HUES6 (cell line): ENCODE results near the gene PNISR.
"Not testable (repeated sequence)": the region's sequence is repeated elsewhere in the genome, so short reads cannot be mapped to it uniquely, and the experiment has no call there.

Experiments
- H3K27ac ChIP-seq: 2 replicates; pipeline ENCODE4 v1.7.0; 2013; ENCODE audit warnings: low read depth, mild to moderate bottlenecking, low read length, inconsistent platforms
- H3K27me3 ChIP-seq: 2 replicates; pipeline ENCODE4 v1.6.1; 2013; ENCODE audit warnings: low read length; ENCODE audit not compliant: control insufficient read depth, insufficient read depth
- H3K36me3 ChIP-seq: 2 replicates; pipeline ENCODE4 v1.6.1; 2013; ENCODE audit warnings: low read length; ENCODE audit not compliant: control insufficient read depth, insufficient read depth
- H3K4me1 ChIP-seq: 2 replicates; pipeline ENCODE4 v1.6.1; 2013; ENCODE audit warnings: low read length; ENCODE audit not compliant: control insufficient read depth, insufficient read depth
- H3K4me3 ChIP-seq: 2 replicates; pipeline ENCODE4 v1.5.1; 2013; ENCODE audit warnings: low read depth, low read length
- H3K9ac ChIP-seq: one replicate; pipeline ENCODE4 v1.6.1; 2013; ENCODE audit warnings: mild to moderate bottlenecking, low read length
- H3K9me3 ChIP-seq: 2 replicates; pipeline ENCODE4 v1.6.1; 2013; ENCODE audit warnings: low read depth, low read length; ENCODE audit not compliant: control insufficient read depth, insufficient read depth

PNISR gene

GRCh38 chr6:99424761-99425646 is at the start of gene PNISR:
TSS of gene PNISR (minus strand) at chr6:99425308. CDS start at chr6:99414659, 10,649 bp downstream.
- no peaks in the 10 kb centered on the region for H3K27me3 ChIP-seq
- H3K27ac ChIP-seq = peak within 1 kb of the TSS; percentile 99
- peaks cover 21% of the 10 kb centered on the region for H3K36me3 ChIP-seq
- peaks cover 31% of the 10 kb centered on the region for H3K4me1 ChIP-seq
- H3K9me3 ChIP-seq = no peaks in the 10 kb centered on the region
- peak within 1 kb of the TSS; percentile 97 for H3K9ac ChIP-seq
- H3K4me3 ChIP-seq = peak within 1 kb of the TSS; percentile 98

- no peaks in the 10 kb centered on the region for H3K4me1 ChIP-seq
- no peak overlapping the region for H3K4me3 ChIP-seq
- H3K9me3 ChIP-seq = no peaks in the 10 kb centered on the region
- H3K27ac ChIP-seq = no peak overlapping the region
- peaks cover 48% of the 10 kb centered on the region for H3K36me3 ChIP-seq
- no peak overlapping the region for H3K9ac ChIP-seq
- no peaks in the 10 kb centered on the region for H3K27me3 ChIP-seq
These were observed 48.6 kb upstream of the PNISR start for GRCh38 chr6:99473730-99474129.

DNA sequence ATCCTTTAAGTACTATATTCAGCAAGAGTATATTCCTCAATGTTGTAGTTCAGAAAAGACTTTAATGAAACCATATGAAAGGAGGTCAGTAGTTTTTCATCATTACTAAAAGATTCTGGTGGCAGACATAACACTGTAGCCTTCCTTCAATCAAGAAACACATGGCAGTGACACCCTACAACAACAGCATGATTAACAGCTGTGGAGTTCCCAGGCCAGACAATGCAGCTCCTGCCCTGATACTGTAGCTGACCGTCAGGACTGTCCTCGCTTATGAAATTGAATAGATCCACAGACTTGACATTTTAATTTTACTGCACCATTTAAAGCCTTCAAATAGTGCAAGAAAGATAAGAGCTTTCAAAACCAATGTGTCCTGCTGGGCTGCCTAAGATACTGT is 46.5 kb upstream of the PNISR start:
- no peaks in the 10 kb centered on the region for H3K9me3 ChIP-seq
- no peaks in the 10 kb centered on the region for H3K27me3 ChIP-seq
- peaks cover 38% of the 10 kb centered on the region for H3K36me3 ChIP-seq

GRCh38 chr6:99467509-99468106 is 42.5 kb upstream of the PNISR start:
- Histone ChIP-seq H3K9ac (no peak overlapping the region), H3K27ac (no peak overlapping the region), H3K27me3 (no peaks in the 10 kb centered on the region), H3K36me3 (peaks cover 25% of the 10 kb centered on the region), H3K4me3 (no peak overlapping the region), H3K4me1 (no peaks in the 10 kb centered on the region), H3K9me3 (no peaks in the 10 kb centered on the region)

More for the DNA sequence above, 46.5 kb upstream of the PNISR start:
- no peaks in the 10 kb centered on the region for H3K4me1 ChIP-seq
- H3K9ac ChIP-seq = no peak overlapping the region
- no peak overlapping the region for H3K27ac ChIP-seq
- H3K4me3 ChIP-seq = no peak overlapping the region

DNA sequence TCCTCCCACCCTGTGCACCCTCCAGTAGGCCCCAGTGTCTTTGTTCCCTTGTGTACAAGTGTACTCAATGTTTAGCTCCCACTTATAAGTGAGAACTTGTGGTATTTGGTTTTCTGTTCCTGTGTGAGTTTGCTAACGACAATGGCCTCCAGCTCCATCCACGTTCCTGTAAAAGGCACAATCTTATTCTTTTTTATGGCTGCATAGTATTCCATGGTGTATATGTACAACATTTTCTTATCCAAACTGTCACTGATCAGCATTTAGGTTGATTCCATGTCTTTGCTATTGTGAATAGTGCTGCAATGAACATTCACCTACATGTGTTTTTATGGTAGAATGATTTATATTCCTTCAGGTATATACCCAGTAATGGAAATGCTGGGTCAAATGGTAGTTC is 34.0 kb upstream of the PNISR start:
- H3K9me3 ChIP-seq, H3K4me3 ChIP-seq, H3K27me3 ChIP-seq, H3K9ac ChIP-seq, H3K27ac ChIP-seq, H3K4me1 ChIP-seq: not testable (repeated sequence)
- H3K36me3 ChIP-seq = peaks cover 41% of the 10 kb centered on the region

DNA sequence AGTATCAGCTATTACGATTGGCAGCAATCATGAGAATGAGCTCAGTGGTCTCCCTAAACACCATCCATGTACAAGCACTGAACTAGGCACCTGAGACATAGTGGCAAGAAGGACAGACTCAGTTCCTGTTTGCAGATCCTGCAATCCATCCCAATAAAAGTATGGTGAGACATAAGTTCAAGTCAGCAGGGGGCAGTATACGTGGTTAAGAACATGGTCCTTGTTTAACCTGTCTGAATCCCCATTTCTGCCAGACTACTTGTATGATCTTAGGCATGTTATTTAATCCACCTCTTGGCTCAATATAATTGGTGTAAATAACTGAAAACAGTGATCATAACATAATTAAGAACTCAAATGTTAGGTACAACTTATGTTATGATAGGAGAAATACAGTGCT is 33.2 kb upstream of the PNISR start:
- H3K4me3 ChIP-seq = no peak overlapping the region
- H3K9me3 ChIP-seq = peaks cover 6% of the 10 kb centered on the region; the same call in 1 of the 2 replicates
- no peak overlapping the region for H3K27ac ChIP-seq
- H3K4me1 ChIP-seq = no peaks in the 10 kb centered on the region
- H3K9ac ChIP-seq = no peak overlapping the region
- H3K27me3 ChIP-seq = no peaks in the 10 kb centered on the region
- peaks cover 41% of the 10 kb centered on the region for H3K36me3 ChIP-seq

GRCh38 chr6:99446076-99446475 is 21.0 kb upstream of the PNISR start:
- Histone ChIP-seq H3K27ac (no peak overlapping the region), H3K9ac (no peak overlapping the region), H3K4me1 (no peaks in the 10 kb centered on the region), H3K36me3 (peaks cover 17% of the 10 kb centered on the region), H3K4me3 (no peak overlapping the region), H3K27me3 (no peaks in the 10 kb centered on the region), H3K9me3 (no peaks in the 10 kb centered on the region)

- Histone ChIP-seq H3K4me3 (no peak overlapping the region), H3K9ac (no peak overlapping the region), H3K27me3 (no peaks in the 10 kb centered on the region), H3K4me1 (no peaks in the 10 kb centered on the region), H3K27ac (no peak overlapping the region), H3K36me3 (peaks cover 13% of the 10 kb centered on the region), H3K9me3 (no peaks in the 10 kb centered on the region)
These were observed 9.8 kb upstream of the PNISR start for GRCh38 chr6:99434702-99435530.

- Histone ChIP-seq H3K27me3 (no peaks in the 10 kb centered on the region), H3K9ac (no peak overlapping the region), H3K36me3 (peaks cover 8% of the 10 kb centered on the region), H3K9me3 (no peaks in the 10 kb centered on the region), H3K27ac (no peak overlapping the region), H3K4me3 (no peak overlapping the region), H3K4me1 (peaks cover 6% of the 10 kb centered on the region)
These were observed 7.8 kb upstream of the PNISR start for GRCh38 chr6:99432877-99433276.

GRCh38 chr6:99431901-99432300 is 6.8 kb upstream of the PNISR start:
- H3K27me3 ChIP-seq = no peaks in the 10 kb centered on the region
- H3K4me3 ChIP-seq = no peak overlapping the region
- H3K4me1 ChIP-seq = peaks cover 12% of the 10 kb centered on the region
- no peak overlapping the region for H3K9ac ChIP-seq
- H3K27ac ChIP-seq = no peak overlapping the region
- peaks cover 11% of the 10 kb centered on the region for H3K36me3 ChIP-seq
- H3K9me3 ChIP-seq = no peaks in the 10 kb centered on the region

DNA sequence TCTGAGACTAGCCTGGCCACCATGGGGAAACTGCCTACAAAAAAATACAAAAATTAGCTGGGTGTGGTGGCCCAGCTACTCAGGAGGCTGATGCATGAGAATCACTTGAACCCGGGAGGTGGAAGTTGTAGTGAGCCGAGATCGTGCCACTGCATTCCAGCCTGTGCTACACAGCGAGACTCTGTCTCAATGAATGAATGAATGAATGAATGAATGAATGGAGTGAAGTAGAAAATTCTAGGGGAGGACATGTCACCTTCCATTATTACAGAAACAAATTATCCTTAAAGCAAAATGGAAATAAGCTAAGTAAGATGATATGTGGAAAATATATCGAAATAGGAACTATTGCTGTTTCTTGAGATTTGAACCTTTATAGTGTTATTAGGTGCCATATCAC is 2.9 kb upstream of the PNISR start:
- H3K4me1 ChIP-seq = peaks cover 28% of the 10 kb centered on the region
- H3K27me3 ChIP-seq = no peaks in the 10 kb centered on the region
- H3K9me3 ChIP-seq = no peaks in the 10 kb centered on the region
- no peak overlapping the region for H3K27ac ChIP-seq
- H3K36me3 ChIP-seq = peaks cover 17% of the 10 kb centered on the region
- no peak overlapping the region for H3K4me3 ChIP-seq
- H3K9ac ChIP-seq = no peak overlapping the region
